ENCODE measurements around the gene SBSN. TPM values are rescaled to one million over a fixed set of nuclear protein-coding genes. Genes with fewer than 3 reads are reported as not detected.

Gene SBSN, protein sequence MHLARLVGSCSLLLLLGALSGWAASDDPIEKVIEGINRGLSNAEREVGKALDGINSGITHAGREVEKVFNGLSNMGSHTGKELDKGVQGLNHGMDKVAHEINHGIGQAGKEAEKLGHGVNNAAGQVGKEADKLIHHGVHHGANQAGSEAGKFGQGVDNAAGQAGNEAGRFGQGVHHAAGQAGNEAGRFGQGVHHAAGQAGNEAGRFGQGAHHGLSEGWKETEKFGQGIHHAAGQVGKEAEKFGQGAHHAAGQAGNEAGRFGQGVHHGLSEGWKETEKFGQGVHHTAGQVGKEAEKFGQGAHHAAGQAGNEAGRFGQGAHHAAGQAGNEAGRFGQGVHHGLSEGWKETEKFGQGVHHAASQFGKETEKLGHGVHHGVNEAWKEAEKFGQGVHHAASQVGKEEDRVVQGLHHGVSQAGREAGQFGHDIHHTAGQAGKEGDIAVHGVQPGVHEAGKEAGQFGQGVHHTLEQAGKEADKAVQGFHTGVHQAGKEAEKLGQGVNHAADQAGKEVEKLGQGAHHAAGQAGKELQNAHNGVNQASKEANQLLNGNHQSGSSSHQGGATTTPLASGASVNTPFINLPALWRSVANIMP
- total RNA-seq (2014; rRNA removed; shearing (Covaris generic)): 0.05 TPM in 1 of 2 replicates, not detected in the other

DNA sequence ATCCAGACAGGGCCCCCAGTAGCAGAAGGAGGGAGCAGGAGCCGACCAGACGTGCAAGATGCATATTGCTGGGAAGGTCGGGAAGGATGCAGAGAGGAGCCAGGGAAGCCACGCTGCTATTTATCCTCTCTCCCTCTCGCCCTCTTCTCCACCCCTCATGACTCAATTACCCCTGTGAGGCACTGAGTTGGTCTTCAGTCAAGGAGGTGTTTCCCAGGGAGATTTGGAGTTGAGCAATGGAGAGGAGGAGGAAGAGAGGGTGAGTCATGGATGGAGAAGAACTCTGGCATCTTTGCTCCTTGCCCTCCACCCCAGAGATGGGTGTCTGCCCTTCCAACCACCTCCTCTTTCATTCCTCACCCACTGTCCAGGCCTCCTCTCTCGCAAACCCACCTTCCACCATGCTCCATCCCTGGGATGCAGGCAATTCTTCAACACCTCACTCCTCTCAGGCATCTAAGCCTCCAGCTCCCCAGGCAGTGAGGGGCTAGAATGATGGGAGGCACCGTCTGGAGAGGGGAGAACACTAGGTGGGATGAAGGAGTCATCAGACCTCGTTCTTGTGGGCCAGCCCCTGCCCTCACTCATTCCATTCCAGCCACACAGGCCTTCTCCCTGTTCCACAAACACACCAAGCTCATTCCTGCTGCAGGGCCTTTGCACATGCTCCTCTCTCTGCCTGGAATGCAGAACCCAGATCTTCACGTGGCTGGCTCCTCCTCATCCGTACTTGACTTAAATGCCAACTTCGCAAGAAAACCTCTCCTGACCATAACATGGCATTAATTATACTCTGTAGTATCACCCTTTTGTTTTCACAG is at the start of gene SBSN:
Gene SBSN, minus strand, starts transcription at position 94 of the 821 bp plus-strand sequence. Its CDS starts 30 bp downstream, at position 64.

DNA sequence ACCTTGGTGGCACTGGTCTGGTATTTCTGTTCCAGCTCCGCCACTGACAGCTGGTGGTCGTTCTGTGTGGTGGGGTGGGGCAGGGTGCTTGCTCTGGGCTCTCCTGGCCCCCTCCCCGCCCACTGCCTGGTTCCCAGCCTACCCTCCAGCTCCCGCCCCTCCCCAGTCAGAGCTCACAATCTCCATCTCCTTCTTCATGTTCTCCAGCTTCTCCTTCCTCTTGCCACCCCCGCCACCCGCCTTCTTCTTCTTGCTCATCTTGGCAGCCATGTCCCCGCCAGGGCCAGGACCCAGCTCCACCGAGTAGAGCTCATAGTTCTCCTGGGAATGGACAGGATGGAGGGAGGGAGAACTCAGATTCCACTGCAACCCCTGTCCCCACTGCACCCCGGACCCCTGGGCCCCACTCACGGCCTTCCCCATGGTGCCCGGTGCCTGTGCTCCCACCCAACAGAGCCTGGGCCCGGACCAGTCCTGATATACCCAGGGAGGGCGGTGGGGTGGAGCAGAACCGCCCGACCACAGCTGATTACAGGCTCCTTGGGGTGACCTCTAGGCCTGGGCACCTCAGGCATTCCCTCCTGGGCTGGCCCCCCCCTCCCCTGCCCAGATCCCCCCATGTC is 35.2 kb upstream of the SBSN start, which contains the start of gene ATP4A:
Gene ATP4A, minus strand, starts transcription at position 452 of the 623 bp plus-strand sequence. Its CDS starts 29 bp downstream, at position 423.

DNA sequence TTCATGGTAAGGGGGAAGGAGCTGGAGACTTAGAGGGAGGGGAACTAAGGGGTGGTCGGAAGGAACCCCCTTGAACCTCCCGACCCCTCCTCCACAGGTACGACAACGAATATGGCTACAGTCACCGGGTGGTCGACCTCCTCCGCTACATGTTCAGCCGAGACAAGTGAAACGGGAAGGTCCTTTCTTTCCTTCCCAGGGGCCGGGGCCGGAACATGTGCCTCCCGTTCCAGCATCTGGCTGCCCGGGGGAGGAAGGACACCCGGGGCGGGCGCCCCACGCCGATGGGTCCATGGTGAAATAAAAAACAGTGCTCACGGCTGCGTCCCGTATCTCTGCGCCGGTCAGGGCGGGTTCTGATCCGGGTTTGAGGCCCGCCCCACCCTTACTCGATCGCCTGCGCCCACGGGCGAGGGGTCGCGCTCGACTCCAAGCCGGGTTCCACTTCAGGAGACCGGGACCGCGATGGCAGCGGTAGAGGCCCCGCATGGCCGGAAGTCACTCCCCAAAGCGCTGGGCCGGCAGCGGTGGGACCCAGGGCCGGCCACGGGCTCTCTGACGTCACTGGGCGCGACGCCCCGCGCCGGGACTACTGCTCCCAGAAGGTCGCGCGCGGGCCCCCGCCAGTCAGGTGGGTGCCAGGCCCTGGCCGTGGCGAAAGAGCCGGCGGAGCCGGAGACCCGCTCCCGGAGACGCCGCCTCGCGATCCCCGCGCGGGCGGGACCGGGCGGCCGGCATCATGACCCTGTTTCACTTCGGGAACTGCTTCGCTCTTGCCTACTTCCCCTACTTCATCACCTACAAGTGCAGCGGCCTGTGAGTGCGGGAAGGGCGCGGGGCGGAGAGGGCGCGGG is 17.1 kb upstream of the SBSN start, which contains the start of gene TMEM147:
Gene TMEM147, plus strand, starts transcription at position 626 of the 854 bp plus-strand sequence. Its CDS starts 114 bp downstream, at position 740.

DNA sequence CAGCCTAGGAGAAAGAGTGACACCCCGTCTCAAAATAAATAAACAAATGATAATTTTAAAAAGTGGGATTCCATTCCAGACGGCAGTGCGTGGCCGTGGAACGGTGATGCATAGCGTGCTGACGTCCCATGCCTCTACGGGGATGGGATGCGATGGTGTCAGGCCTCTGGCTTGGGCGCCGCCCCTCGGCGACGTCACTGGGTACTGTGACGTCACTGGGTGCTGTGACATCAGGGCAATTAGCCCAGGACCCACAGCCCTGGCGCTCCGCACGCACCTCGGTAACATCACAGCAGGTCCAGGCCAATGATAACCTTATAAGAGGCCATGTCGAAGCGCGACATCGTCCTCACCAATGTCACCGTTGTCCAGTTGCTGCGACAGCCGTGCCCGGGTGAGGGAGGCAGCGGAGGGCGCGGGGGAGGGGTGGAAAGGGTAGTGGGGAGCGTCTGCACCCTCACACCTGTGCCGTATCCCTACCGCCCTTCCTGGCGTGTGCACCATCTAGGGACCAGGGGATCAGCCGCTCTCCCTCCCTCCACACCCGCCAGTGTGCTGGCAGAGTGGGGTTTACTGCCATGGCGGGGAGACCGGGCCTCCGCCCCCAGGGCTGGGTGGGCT is 5.2 kb upstream of the SBSN start, which contains the start of gene GAPDHS:
Gene GAPDHS, plus strand, starts transcription at position 256 of the 621 bp plus-strand sequence. Its CDS starts 72 bp downstream, at position 328.

DNA sequence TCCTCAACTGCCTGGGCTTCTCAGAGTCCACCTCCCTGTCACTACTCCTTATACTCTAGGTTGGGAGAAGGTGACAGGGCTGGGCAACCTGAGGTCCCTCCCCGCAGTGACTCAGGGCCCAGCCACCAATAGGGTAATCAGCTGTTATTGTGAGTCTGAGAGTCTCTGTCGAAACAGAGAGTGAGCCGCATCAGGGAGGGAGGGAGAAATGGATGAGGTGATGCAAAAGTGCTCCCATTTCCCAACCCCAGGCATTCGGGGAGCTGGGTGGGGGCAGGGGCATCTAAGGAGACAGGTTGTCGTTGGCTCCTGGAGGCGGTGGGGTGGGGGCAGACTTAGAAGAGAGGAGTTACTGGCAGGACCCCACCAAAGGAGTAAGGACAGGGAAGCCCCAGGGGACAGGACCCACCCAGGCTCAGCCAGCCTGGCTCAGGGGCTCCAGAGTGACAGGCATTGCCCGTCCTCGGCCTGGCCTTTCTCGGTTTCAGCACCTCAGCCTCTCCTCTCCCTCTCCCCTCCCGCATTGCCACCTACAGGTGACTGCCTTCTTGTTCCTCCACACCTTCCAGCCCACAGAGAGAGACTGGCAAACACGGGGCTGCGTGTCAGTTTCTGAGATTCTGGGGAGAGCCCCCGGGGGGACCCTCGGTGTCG is 14.4 kb downstream of the SBSN start, which contains the start of gene DMKN:
Gene DMKN, minus strand, starts transcription at position 22 of the 654 bp plus-strand sequence. CDS start 174 bp downstream, outside the sequence.

DNA sequence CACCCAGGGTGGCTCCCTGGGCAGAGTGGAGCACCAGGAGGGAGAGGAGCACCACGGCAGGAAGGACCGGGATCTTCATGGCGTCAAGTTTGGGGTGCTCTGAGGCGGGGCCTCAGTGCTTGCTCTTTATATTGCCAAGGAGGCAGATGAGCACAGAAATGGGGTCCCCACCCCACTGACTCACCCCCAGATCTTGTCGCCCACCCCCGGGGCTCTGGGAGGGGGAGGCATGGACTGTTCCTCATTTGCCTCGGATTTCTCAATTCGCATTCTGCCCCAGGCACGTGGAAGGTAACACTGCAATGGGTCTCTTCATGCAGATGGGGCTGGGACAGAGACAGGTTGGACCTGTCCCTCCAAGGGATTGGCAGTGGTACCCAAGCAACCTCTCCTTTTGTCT is 37.7 kb downstream of the SBSN start, which contains the start of gene KRTDAP:
Gene KRTDAP, minus strand, starts transcription at position 101 of the 400 bp plus-strand sequence. Its CDS starts 22 bp downstream, at position 79.

Other genes starting within 250 kb of the SBSN start
- 1.2 TPM in 1 of 2 replicates, not detected in the other for gene HAMP, start 245.8 kb downstream of the SBSN start, total RNA-seq (2014; rRNA removed; shearing (Covaris generic))
- 1.3 TPM in 1 of 2 replicates, not detected in the other for gene MAG, start 236.2 kb downstream of the SBSN start, total RNA-seq (2014; rRNA removed; shearing (Covaris generic))
- gene CD22, start 199.1 kb downstream of the SBSN start, total RNA-seq (2014; rRNA removed; shearing (Covaris generic)): 8.2 and 11.6 TPM in 2 replicates
- 0.16 TPM in 1 of 2 replicates, not detected in the other for gene FFAR1, start 180.4 kb downstream of the SBSN start, total RNA-seq (2014; rRNA removed; shearing (Covaris generic))
- gene FFAR3, start 169.9 kb downstream of the SBSN start, total RNA-seq (2014; rRNA removed; shearing (Covaris generic)): not detected in 2 replicates
- gene GPR42, start 157.2 kb downstream of the SBSN start, total RNA-seq (2014; rRNA removed; shearing (Covaris generic)): not detected in 2 replicates
- gene FFAR2, start 80.1 kb downstream of the SBSN start, total RNA-seq (2014; rRNA removed; shearing (Covaris generic)): not detected in 2 replicates
- not detected in 2 replicates for gene KRTDAP, start 37.8 kb downstream of the SBSN start, total RNA-seq (2014; rRNA removed; shearing (Covaris generic))
- gene DMKN, start 14.7 kb downstream of the SBSN start, total RNA-seq (2014; rRNA removed; shearing (Covaris generic)): 16.5 and 24.2 TPM in 2 replicates
- not detected in 2 replicates for gene GAPDHS, start 5.1 kb upstream of the SBSN start, total RNA-seq (2014; rRNA removed; shearing (Covaris generic))
- 126 and 129 TPM in 2 replicates for gene TMEM147, start 17.3 kb upstream of the SBSN start, total RNA-seq (2014; rRNA removed; shearing (Covaris generic))
- gene ATP4A, start 35.3 kb upstream of the SBSN start, total RNA-seq (2014; rRNA removed; shearing (Covaris generic)): not detected in 2 replicates
- not detected in 2 replicates for gene PMIS2, start 57.9 kb upstream of the SBSN start, total RNA-seq (2014; rRNA removed; shearing (Covaris generic))
- gene HAUS5, start 84.4 kb upstream of the SBSN start, total RNA-seq (2014; rRNA removed; shearing (Covaris generic)): 45.8 and 47.4 TPM in 2 replicates
- gene RBM42, start 100.7 kb upstream of the SBSN start, total RNA-seq (2014; rRNA removed; shearing (Covaris generic)): 86.8 and 95.1 TPM in 2 replicates
- gene ETV2, start 113.4 kb upstream of the SBSN start, total RNA-seq (2014; rRNA removed; shearing (Covaris generic)): 0.88 and 1.1 TPM in 2 replicates
- 327 and 328 TPM in 2 replicates for gene COX6B1, start 120.0 kb upstream of the SBSN start, total RNA-seq (2014; rRNA removed; shearing (Covaris generic))
- not detected in 2 replicates for gene UPK1A, start 138.2 kb upstream of the SBSN start, total RNA-seq (2014; rRNA removed; shearing (Covaris generic))
- gene ZBTB32, start 176.2 kb upstream of the SBSN start, total RNA-seq (2014; rRNA removed; shearing (Covaris generic)): not detected in 2 replicates
- gene KMT2B, start 189.7 kb upstream of the SBSN start, total RNA-seq (2014; rRNA removed; shearing (Covaris generic)): 14.4 and 20.0 TPM in 2 replicates
- 3.6 and 6.8 TPM in 2 replicates for gene IGFLR1, start 214.1 kb upstream of the SBSN start, total RNA-seq (2014; rRNA removed; shearing (Covaris generic))
- gene U2AF1L4, start 217.1 kb upstream of the SBSN start, total RNA-seq (2014; rRNA removed; shearing (Covaris generic)): 22.6 and 23.4 TPM in 2 replicates
- 35.6 and 40.4 TPM in 2 replicates for gene PSENEN, start 217.3 kb upstream of the SBSN start, total RNA-seq (2014; rRNA removed; shearing (Covaris generic))
- 7.4 and 12.7 TPM in 2 replicates for gene LIN37, start 220.3 kb upstream of the SBSN start, total RNA-seq (2014; rRNA removed; shearing (Covaris generic))
- gene HSPB6, start 228.7 kb upstream of the SBSN start, total RNA-seq (2014; rRNA removed; shearing (Covaris generic)): 0.40 TPM in 1 of 2 replicates, not detected in the other
- 9.5 and 10.8 TPM in 2 replicates for gene PROSER3, start 229.9 kb upstream of the SBSN start, total RNA-seq (2014; rRNA removed; shearing (Covaris generic))
- 3.3 and 9.8 TPM in 2 replicates for gene ARHGAP33, start 247.3 kb upstream of the SBSN start, total RNA-seq (2014; rRNA removed; shearing (Covaris generic))

All from A375 (cell line).